NOMO-1 (cell line): ENCODE measurements around the gene PDE8A.
"Not testable (repeated sequence)": the region's sequence is repeated elsewhere in the genome, so short reads cannot be mapped to it uniquely, and the experiment has no call there.

ENCODE experiments used
- DNase-seq, 2 experiments: peaks; one replicate each; lab custom pipeline; 2025; ENCODE audit not compliant: unreplicated experiment in 2 of 2; lab: John Stamatoyannopoulos, UW

Gene PDE8A

DNA sequence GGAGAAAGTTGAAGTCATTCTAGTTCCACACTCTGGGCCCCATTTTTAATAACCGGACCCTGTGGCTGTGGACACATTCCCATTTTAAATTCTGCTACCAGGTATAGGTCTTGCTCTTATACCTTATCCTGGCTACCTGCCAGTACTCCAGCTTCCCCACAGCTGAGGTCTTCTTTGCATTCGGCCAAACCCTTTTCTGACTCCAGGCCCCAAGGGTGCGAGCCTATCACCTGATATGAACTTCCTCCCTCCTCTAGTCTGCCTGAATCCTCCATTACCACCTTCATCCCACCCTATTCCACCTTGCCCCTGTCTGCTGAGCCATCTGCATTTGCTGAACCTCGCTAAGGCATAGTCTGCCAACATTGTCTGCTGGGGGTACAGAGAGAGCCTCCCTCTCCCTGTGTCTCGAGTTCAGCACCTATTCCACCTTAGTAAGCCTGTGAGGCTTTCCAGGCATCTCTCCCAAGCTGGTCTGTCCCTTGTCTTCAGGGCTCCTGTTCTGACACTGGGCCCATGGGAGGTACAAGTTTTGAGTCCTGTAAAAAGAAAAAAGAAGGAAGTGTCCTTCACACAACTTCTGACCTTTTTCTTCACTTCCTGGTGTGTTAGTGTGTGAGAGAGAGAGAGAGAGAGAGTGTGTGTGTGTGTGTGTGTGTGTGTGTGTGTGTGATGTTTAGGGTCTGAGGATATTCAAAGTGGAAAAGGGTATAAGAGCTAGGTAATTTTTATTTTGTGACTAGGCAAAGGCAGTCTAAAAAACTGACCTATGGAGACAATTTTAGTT lies 27.0 kb downstream of the PDE8A start:
- peak; percentile 21 to 43 for DNase-seq

DNA sequence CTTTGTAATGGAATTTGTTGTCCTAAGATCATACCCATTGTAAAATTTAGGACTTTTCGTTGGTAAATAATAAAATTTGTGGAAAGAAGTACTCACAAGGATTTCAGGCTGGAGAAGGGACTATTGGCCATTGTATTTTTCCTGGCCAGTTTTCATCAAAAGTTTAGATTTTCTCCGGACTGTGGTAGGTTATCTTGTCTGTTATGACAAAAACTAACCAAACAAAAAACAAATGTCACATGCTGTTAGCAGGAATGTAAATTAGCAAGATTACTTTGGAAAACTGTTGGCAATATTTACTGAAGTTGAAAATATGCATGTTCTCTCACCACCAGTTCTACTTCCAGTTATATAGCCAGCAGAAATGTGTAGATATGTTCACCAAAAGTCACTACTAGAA lies 27.8 kb downstream of the PDE8A start:
- DNase-seq: no peak

DNA sequence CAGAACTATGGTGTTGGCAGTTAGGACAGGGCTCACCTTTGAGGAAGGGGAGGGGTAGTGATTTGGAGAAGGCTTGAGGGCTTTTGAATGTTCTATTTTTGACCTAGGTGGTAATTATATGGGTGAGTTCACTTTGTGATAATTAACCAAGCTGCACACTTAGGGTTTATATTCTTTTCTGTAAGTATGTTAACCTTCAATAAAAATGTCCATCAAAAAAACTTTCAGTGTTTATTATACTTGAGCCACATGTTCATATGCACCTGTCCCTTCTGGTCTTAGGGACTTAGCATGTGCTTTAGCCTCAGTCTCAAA lies 28.4 kb downstream of the PDE8A start:
- no peak for DNase-seq

DNA sequence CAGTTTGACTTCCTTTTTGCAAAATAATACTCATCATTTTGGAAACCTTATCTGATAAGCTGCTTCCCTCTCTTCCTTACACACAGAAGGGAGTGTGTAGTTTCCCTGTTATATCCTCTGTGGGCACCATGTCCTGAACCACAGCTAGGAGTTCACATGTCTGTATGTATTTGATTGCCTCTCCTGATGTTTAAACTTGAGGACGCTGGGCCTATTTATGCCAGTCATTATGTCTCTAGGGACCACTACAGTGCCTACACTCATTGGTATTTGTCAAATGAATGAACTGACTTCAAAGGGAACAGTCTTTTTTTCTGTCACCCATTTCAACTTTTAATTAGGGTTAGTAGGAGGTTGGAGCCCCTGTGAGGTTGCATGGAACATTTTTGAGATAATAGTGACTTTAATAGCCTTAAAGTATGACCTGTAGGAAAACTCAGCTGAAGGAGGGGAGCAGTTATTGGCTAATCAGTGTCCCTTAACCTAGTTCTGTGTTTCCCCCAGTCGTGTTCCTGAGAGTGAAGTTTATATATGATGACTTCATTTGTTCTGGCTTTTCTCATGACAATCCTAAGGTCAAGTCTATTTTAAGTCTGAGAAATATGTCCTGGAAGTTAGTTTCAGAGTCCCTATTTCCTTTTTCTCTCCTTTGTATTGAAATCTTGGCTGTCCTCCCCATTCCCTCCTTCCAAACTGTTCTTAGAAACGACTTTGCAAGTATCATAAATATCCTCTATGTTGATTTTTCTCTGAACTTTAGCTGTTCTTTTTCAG lies 28.9 kb downstream of the PDE8A start:
- DNase-seq: peak in 1 of 2 experiments; percentile 56

DNA sequence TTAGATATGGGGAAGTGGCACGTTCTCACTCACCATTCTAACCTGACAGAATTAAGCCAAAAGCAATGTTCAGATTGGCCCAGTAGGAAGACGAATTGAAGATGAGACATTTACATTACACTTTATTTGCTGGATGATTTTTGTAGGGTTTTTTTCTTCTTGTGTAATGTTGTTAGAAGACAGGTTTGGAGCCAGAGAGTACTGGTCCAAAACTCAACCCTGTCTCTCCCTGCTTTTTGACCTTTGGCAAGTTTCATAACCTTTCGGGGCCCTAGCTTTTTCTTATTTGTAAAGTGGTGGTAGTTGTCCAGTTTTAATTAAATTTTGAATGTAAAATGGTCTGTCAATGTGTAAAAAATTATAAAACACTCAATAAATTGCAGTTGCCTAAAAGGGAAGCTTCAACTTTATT lies 29.5 kb downstream of the PDE8A start:
- peak in 1 of 2 experiments; percentile 16 for DNase-seq

DNA sequence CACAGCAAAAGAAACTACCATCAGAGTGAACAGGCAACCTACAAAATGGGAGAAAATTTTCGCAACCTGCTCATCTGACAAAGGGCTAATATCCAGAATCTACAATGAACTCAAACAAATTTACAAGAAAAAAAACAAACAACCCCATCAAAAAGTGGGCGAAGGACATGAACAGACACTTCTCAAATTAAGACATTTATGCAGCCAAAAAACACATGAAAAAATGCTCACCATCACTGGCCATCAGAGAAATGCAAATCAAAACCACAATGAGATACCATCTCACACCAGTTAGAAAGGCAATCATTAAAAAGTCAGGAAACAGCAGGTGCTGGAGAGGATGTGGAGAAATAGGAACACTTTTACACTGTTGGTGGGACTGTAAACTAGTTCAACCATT lies 30.1 kb downstream of the PDE8A start:
- DNase-seq: not testable (repeated sequence)

DNA sequence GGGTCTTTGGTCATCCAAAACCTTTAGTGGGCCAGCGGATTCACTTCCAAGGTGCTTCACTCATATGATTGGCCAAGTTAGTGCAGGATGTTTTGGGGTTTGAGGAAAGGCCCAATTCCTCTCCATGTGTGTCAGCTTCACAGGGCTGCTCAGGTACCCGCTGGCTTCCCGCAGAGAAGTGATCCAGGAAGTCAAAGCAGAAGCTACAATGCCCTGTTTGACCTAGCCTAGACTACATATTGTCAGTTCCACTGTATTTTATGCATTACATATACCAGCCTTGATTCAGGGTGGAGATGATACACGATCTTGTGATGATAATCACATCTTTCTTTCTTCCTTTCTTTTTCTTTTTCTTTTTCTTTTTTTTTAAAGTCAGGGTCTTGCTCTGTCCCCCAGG lies 32.1 kb downstream of the PDE8A start:
- no peak for DNase-seq

DNA sequence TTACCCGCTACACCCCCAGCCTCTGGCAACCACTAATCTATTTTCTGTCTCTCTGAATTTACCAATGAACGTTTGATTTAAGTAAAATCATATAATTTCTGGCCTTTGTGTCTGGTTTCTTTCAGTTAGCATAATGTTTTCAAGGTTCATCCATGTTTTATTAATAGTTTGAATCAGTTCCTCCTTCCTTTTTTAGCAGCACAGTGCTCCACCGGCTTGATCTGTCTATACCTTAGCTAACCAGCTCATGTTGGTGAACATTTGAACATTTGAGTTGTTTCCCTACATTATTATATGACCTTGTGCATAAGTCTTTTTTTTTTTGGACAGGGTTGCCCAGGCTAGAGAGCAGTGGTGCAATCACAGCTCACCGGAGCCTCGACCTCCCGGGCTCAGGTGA lies 33.3 kb downstream of the PDE8A start:
- DNase-seq: peak in 1 of 2 experiments; percentile 20

DNA sequence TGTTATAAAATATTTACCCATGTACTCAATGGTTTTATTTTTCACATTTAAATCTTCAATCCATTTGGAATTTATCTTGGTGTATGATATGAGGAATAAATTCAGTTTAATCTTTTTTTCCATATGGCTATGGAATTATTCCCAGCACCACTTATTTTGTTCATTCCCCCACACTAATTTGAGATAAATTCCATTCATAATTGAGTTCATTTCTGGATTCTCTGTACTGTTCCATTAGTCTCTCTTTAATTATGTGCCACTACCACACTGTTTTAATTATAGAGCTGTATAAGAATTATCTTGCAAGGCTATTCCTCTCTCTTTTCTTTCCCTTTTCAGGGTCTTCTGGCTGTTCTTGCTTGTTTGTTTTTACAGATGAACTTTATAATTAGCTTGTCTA lies 34.6 kb downstream of the PDE8A start:
- DNase-seq: no peak

DNA sequence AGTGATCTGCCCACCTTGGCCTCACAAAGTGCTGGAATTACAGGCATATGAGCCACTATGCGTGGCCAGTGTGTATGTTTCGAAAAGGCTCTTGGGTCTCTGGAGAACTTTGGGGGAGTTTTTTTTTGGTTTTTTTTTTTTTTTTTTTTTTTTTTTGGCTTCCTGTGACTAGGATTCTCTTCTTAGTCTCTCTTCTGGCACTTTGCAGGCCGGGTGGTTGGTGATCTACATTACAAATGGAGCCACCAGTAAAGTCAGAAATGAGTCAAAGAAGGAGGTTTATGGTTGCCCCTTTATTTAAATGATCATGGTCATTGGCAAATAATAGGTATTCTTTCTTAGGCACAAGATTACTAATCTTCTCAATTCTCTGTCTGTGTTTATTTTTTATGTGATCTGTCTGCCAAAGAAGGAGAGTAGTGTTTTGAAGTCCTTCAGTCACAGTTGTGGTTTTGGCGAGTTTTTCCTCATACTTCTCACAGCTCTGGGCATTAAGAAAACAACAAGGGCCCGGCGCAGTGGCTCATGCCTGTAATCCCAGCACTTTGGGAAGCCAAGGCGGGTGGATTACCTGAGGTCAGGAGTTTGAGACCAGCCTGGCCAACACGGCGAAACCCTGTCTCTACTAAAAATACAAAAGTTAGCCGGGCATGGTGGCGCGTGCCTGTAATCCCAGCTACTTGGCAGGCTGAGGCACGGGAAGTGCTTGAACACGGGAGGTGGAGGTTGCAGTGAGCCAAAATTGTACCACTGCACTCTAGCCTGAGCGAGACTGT lies 38.3 kb downstream of the PDE8A start:
- no peak for DNase-seq

DNA sequence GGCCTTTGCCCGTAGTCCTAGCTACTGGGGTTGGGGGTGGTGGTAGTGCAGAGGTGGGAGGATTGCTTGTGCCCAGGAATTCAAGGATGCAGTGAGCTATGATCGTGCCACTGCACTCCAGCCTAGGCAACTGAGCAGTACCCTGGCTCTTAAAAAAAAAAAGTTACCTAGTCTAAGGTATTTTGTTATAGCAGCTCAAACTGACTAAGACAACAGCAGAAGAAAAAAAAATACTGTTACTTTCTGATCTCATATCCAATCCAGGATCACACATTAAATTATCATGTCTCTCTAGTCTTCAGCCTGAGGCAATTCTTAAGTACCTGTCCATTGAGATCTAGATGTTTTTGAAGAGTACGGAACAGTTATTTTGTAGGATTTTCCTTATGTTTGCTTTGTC lies 39.8 kb downstream of the PDE8A start:
- DNase-seq: no peak

DNA sequence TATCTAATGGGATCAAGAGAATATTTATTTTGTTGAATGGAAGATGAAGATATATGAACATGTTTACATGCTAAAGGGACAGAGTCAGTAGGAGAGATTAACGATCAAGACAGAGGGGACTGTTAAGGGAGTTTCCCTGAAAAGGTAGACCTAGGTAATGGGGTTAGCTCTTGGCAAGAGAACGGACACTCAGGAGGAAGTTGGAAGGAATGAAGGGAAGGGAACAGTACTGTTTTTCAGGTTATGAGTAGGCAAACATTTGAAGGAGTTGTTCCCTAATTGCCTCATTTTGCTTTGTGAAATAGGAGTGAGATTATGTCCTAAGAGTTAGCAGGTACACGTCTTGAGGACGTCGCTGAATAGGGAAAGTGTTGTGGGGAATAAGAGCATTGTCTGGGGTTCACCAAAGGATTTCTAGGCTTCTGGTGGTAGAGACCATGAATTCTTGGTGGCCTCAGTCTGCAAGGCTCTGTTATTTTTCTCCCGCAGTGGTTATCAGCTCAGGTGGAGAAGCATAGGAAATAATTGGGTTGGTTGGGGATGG lies 41.3 kb downstream of the PDE8A start:
- DNase-seq: no peak

DNA sequence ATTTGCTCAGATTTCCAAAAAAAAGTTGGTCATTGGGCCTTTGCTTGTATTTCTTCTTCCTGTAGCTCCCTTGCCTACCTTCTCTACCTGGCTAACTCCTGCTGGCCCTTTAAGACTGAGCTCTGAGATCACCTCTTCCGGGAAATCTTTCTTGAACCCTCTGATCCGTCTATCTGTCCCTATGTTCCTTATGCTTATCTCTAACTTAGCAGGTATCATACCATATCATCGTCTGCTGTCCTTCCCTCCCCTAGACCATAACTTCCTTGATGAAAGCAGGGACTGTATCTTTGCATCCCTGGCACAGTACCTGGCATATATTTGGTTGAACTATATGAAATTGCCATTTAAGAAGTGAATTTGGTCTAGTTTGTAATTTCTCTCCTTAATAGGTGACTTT lies 42.3 kb downstream of the PDE8A start:
- no peak for DNase-seq

DNA sequence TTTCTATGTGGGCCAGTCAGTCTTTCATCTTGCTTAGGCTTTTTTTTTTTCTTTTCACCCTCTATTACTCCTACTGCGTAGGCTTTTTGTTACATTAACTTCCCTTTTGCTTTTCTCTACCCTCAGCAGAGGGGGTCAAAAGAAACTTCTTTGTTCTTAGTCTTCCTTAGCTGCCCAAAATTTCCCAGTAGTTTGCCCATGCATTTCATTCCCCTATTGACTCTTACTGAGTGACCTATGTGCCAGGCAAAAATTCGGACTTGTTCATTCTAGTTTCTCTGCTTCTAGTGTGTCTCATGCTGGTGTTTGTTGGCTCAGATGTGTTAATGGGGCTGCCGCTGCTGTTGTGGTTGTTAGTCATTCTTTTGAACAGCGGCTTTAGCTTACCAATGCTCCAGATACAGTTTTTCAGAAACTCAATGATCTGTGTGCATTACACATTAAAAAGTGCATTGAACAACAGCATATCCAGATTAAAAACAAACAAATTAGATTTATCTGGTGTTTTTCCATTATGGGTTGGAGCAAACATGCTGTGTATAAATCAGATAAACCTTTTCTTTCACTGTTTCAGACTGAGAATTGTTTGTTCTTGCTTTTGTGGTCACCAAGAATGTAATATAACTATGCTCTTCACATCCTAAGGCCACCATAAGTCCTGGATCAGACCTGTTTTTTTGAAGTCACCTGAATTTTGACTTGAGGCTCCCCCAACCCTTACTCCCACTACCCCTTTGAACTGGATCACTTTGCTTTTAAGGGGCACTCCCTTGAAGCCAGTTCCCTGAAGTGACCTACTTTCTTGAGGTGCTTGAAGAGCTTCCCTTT lies 43.1 kb downstream of the PDE8A start:
- no peak for DNase-seq

DNA sequence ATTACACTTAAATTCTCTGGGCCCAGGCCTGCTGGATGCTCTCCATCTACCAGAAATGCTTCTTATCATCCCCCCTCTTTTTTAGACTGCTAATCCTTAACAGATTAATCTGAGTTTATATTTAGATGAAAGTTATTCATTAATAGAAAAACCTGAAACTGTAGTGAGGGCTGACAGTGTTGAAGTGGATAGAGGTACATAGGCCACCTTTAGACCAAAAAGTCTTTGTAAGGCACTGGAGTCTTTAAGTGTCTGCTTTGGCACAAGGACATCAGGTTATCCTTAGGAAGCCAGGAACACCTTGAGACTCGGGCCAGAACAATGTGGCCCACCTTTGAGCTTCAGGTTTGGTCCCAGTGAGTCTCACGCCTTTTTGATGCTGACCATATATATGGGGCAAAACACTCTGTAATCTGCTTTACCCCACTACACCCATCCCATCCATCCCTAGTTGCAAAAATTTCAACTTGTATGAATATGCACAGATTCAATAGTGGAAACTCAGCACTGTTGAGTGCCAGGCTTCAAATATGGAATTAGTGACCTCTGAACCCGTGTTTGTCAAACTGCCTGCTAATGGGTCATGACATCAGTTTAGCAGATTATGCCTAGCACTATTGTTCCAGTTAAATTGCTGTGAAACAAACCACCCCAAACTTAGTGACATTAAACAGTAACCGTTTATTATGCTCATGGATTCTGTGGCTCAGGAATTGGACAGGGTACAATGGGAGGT lies 44.0 kb downstream of the PDE8A start:
- DNase-seq: no peak

DNA sequence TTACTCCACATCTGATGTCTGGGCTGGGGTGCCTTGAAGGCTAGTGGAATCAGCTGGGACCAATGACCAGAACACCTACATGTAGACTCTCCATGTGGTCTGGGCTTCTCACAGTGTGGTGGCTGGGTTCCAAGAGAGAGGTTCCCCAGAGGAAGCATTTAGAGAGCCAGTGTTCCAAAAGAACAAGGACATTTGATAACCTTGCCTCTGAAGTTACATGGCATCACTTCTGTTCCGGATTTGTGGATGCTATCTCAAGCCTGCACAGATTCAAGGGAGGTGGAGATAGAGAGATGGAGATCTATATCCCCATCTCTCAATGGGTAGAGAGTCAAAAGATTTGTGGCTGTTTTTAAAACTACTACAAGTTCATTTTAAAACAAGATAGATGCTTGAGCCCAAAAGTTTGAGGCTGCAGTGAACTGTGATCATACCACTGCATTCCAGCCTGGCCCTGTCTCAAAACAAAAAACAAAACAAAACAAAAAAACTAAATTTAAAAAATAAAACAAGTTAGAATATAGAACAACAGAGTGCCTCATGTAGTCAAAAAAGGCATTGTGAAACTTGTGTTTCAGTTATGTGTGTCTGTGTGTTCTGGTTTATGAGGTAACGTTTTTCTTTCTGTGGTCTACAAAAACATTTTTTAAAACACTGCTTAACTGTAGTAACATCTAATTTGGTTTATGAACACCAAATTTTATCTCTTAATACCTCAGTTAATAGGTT lies 44.8 kb downstream of the PDE8A start:
- DNase-seq: no peak

DNA sequence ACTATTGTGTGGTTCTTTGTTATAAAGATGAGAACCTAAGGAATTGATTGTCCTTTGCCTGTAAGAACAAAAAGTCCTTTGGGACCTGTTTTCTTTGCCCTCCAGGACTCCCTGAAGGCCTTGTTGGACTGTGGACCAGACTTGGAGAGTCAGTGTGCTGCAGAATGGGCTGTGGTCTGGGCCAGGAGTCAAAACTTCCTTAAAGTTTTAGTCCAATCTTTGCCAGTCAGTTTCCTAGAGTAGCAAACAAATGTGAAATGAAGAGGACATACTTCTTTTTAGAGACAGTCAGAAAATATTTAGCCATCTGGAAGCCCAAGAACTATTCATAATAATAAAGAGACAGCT lies 45.4 kb downstream of the PDE8A start:
- DNase-seq: no peak

DNA sequence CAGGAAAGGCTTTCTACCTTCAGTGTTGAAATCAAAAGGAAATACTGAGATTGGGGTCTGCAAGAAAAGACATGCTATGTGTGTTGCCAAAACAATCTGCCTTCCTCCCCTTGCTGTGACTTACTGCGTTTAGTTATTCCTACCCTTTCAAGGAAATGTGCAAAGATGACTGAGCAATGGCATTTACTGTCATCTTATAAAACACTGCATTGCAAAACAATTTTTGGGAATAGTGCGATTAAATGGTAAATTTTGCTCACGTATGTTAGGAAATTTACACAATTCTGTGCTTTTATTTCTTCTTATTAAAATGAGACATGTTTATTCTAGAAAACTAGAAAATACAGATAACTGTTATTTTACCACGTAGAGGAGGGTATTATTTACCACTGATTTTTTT lies 45.8 kb downstream of the PDE8A start:
- DNase-seq: no peak

DNA sequence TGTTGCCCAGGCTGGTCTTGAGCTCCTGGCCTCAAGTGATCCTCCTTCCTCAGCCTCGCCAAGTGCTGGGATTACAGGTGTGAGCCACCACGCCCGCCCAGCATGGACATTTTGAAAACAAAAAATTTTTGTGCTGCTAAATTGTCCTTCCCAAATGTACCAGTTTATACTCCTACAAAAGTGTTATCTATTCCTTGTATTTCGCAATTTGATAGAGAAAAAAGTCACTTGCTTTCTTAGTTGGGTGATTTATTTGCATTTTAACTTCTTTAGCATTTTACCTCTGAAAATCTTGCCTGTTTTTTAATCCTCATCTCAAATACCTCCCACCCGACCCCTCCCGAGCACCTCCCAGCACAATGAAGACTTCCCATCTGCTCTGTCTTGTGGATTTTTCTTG lies 46.8 kb downstream of the PDE8A start:
- DNase-seq: no peak
